Left lung (tissue), 10 donors: Measurements from ENCODE around the gene FTO. TPM values are rescaled to one million over a fixed set of nuclear protein-coding genes. Genes with fewer than 3 reads are reported as not detected.
A peak's percentile ranks its signal among the peaks of the same experiment; 100 is the strongest.

Experiments
- ATAC-seq: fragments of 200-7000 bp; cut with Tn5 transposase; one replicate; pipeline ENCODE4 v1.9.1; 2020; ENCODE audit warnings: moderate library complexity
- DNase-seq, 4 donors: peaks; one replicate each; pipeline ENCODE4 v3.0.0-alpha.2; 2013 to 2020
- H3K27ac ChIP-seq, 2 donors: fragments of 200-600 bp; sonication (generic) in 1 of 2; one replicate each; pipeline versions ENCODE4 v1.5.0 to v1.8.0; 2020 to 2021
- H3K27me3 ChIP-seq, 2 donors: fragments of 200-600 bp; sonication (generic) in 1 of 2; one replicate each; pipeline versions ENCODE4 v1.5.0 to v1.8.0; 2020 to 2021
- H3K36me3 ChIP-seq, 2 donors: fragments of 200-600 bp; sonication (generic) in 1 of 2; one replicate each; pipeline versions ENCODE4 v1.5.0 to v1.8.0; 2020 to 2021
- H3K4me1 ChIP-seq, 2 donors: fragments of 200-600 bp; one replicate each; pipeline ENCODE4 v1.8.0; 2021
- H3K4me3 ChIP-seq, 2 donors: fragments of 200-600 bp; sonication (generic) in 1 of 2; one replicate each; pipeline versions ENCODE4 v1.5.0 to v1.8.0; 2020 to 2021; ENCODE audit warnings: mild to moderate bottlenecking in 1 of 2
- H3K9me3 ChIP-seq, 2 donors: fragments of 200-600 bp; sonication (generic) in 1 of 2; one replicate each; pipeline versions ENCODE4 v1.5.0 to v1.8.0; 2020 to 2021
- CTCF ChIP-seq, 2 donors: fragments of 200-600 bp; sonication (generic) in 1 of 2; IDR thresholded peaks; one replicate each; pipeline versions ENCODE4 v1.5.0 to v1.8.0; 2021; ENCODE audit warnings: antibody characterized with exemption in 2 of 2
- intact Hi-C, 2 donors: fragments of 100-400 bp; cut with DNase I; formaldehyde crosslinking; loops; one replicate each; pipeline versions ENCODE4 v1.11.2 to v1.14.2; 2022
- polyA plus RNA-seq, 6 donors: library from polyadenylated mRNA; unstranded; fragments of 120-200 nt; gene quantifications; one replicate each; pipeline ENCODE4 v1.2.1, GENCODE V29; 2013; ENCODE audit not compliant: insufficient read length in 6 of 6
- total RNA-seq, 2 donors: library from RNA; stranded (reverse); fragmentation: NEBNext Ultra II Directional; extraction: Animal tissue kit (Norgen Biotek cat#: 25700); gene quantifications; one replicate each; pipeline ENCODE4 v1.2.1, GENCODE V29; 2021
- donor health status: DM: no; HTN: yes; CAD: no.
- donor health status: DM: no; HTN: no; CAD: no.

The FTO gene
- total and polyA plus RNA-seq, 8 donors: 69.0 to 99.6 (median 90.7) TPM

GRCh38 chr16:53768167-53768566, 64.2 kb downstream of the FTO start:
- no peaks in the 10 kb centered on the region for H3K9me3 ChIP-seq
- H3K27me3 ChIP-seq: no peaks in the 10 kb centered on the region
- DNase-seq (no peak), ATAC-seq (no peak)
- intact Hi-C loops: no loop called here
- peaks cover 19 to 43% of the 10 kb centered on the region in 2 donors for H3K4me1 ChIP-seq
- H3K27ac ChIP-seq: no peak overlapping the region
- TF ChIP-seq CTCF (IDR thresholded peaks at IDR 0.05): no peak
- H3K4me3 ChIP-seq: no peak overlapping the region
- no peaks in the 10 kb centered on the region for H3K36me3 ChIP-seq

- no peak overlapping the region for H3K4me3 ChIP-seq
- peak; percentile 38 for ATAC-seq
- intact Hi-C loops: no loop called here
- no peaks in the 10 kb centered on the region for H3K9me3 ChIP-seq
- H3K4me1 ChIP-seq: peaks cover 22 to 47% of the 10 kb centered on the region in 2 donors
- DNase-seq: no peak
- TF ChIP-seq CTCF (IDR thresholded peaks at IDR 0.05): no peak
- peak overlapping the region; percentile 28 to 47 for H3K27ac ChIP-seq
- H3K36me3 ChIP-seq: no peaks in the 10 kb centered on the region
- no peaks in the 10 kb centered on the region for H3K27me3 ChIP-seq
These were observed 64.6 kb downstream of the FTO start for GRCh38 chr16:53768593-53768992.

- intact Hi-C loops: no loop called here
- Histone ChIP-seq H3K27ac (peak overlapping the region; percentile 28 to 47), H3K36me3 (no peaks in the 10 kb centered on the region), H3K4me3 (no peak overlapping the region), H3K27me3 (no peaks in the 10 kb centered on the region), H3K4me1 (peaks cover 28 to 53% of the 10 kb centered on the region in 2 donors), H3K9me3 (no peaks in the 10 kb centered on the region)
- TF ChIP-seq CTCF (IDR thresholded peaks at IDR 0.05): no peak
- no peak for DNase-seq
- no peak for ATAC-seq
These were observed 65.2 kb downstream of the FTO start for GRCh38 chr16:53769185-53769584.

- Histone ChIP-seq H3K27me3 (no peaks in the 10 kb centered on the region), H3K4me3 (no peak overlapping the region), H3K9me3 (no peaks in the 10 kb centered on the region), H3K27ac (no peak overlapping the region), H3K4me1 (peaks cover 34 to 58% of the 10 kb centered on the region in 2 donors), H3K36me3 (no peaks in the 10 kb centered on the region)
- ATAC-seq (peak; percentile 7), DNase-seq (no peak)
- intact Hi-C loops: no loop called here
- no peak for TF ChIP-seq CTCF (IDR thresholded peaks at IDR 0.05)
These were observed 65.8 kb downstream of the FTO start for GRCh38 chr16:53769787-53770186.

- H3K27me3 ChIP-seq: no peaks in the 10 kb centered on the region
- peaks cover 41 to 67% of the 10 kb centered on the region in 2 donors for H3K4me1 ChIP-seq
- intact Hi-C loops: no loop called here
- ATAC-seq (no peak), DNase-seq (no peak)
- peak overlapping the region; percentile 35 to 57 for H3K27ac ChIP-seq
- H3K36me3 ChIP-seq: no peaks in the 10 kb centered on the region
- TF ChIP-seq CTCF (IDR thresholded peaks at IDR 0.05): no peak
- H3K9me3 ChIP-seq: no peaks in the 10 kb centered on the region
- H3K4me3 ChIP-seq: no peak overlapping the region
These were observed 66.7 kb downstream of the FTO start for GRCh38 chr16:53770641-53771040.
